SK-N-SH (cell line): Measurements from ENCODE around the gene OR12D2. TPM values are rescaled to one million over a fixed set of nuclear protein-coding genes. Genes with fewer than 3 reads are reported as not detected.

Source experiments
- CTCF ChIA-PET: fragments of 300-600, 350-600 bp; formaldehyde crosslinking; extraction: SDS; loops from one replicate; lab custom pipeline; 2021; lab: Yijun Ruan, JAX
- POLR2A ChIA-PET: fragments of 350-600 bp; sonication (Branson Sonifier 250); formaldehyde crosslinking; extraction: SDS; loops from one replicate; lab custom pipeline; 2020; ENCODE audit warnings: antibody characterized with exemption, inconsistent platforms; lab: Yijun Ruan, JAX
- DNase-seq: peaks from one replicate; pipeline ENCODE4 v3.0.0; 2012
- H2AFZ ChIP-seq: fragments of 200-600 bp; sonication (generic); 2 replicates; pipeline ENCODE4 v1.8.1; 2016; ENCODE audit warnings: antibody characterized with exemption, mild to moderate bottlenecking, low read depth
- H3F3A ChIP-seq: fragments of 200-600 bp; sonication (generic); replicated peaks from 2 replicates; pipeline ENCODE3; 2016; ENCODE audit warnings: antibody characterized with exemption, mild to moderate bottlenecking; ENCODE audit not compliant: insufficient read depth
- H3K27ac ChIP-seq, 2 experiments: fragments of 200-500 bp in 1 of 2; fragments of 200-600 bp in 1 of 2; sonication (Bioruptor generic) in 1 of 2; sonication (generic), shearing (Covaris generic) in 1 of 2; 2 replicates each; pipeline versions ENCODE4 v1.5.1 to v1.6.1; 2014 to 2016; ENCODE audit warnings: low read depth in 2 of 2, inconsistent platforms in 1 of 2, low read length in 1 of 2, mild to moderate bottlenecking in 1 of 2, mixed read lengths in 1 of 2
- H3K27me3 ChIP-seq: fragments of 200-600 bp; sonication (generic), shearing (Covaris generic); 2 replicates; pipeline ENCODE4 v1.6.1; 2016; ENCODE audit warnings: mixed run types; ENCODE audit not compliant: insufficient read depth
- H3K36me3 ChIP-seq, 2 experiments: fragments of 200-500 bp in 1 of 2; fragments of 200-600 bp in 1 of 2; sonication (Bioruptor generic) in 1 of 2; sonication (generic) in 1 of 2; replicated peaks in 1 of 2; 2 replicates each; pipeline versions ENCODE3 to v1.5.1; 2014 to 2016; ENCODE audit warnings: low read length in 1 of 2, mild to moderate bottlenecking in 1 of 2; ENCODE audit not compliant: insufficient read depth in 2 of 2, control insufficient read depth in 1 of 2
- H3K4me1 ChIP-seq, 2 experiments: fragments of 200-500 bp in 1 of 2; fragments of 200-600 bp in 1 of 2; sonication (Bioruptor generic) in 1 of 2; sonication (generic), shearing (Covaris generic) in 1 of 2; 2 replicates each; pipeline versions ENCODE4 v1.5.1 to v1.6.1; 2014 to 2016; ENCODE audit warnings: low read depth in 1 of 2, low read length in 1 of 2, mixed run types in 1 of 2; ENCODE audit not compliant: insufficient read depth in 2 of 2, control insufficient read depth in 1 of 2
- H3K4me2 ChIP-seq: fragments of 200-600 bp; sonication (generic), shearing (Covaris generic); 2 replicates; pipeline ENCODE4 v1.6.1; 2017; ENCODE audit warnings: mixed run types
- H3K4me3 ChIP-seq, 2 experiments: fragments of 200-500 bp in 1 of 2; fragments of 200-600 bp in 1 of 2; sonication (Bioruptor generic) in 1 of 2; sonication (generic), shearing (Covaris generic) in 1 of 2; 2 replicates each; pipeline versions ENCODE4 v1.5.1 to v1.8.1; 2014 to 2016; ENCODE audit warnings: low read depth in 2 of 2, inconsistent platforms in 1 of 2, low read length in 1 of 2, mild to moderate bottlenecking in 1 of 2, mixed read lengths in 1 of 2, moderate library complexity in 1 of 2
- H3K79me2 ChIP-seq: fragments of 200-600 bp; sonication (generic); 2 replicates; pipeline ENCODE4 v1.8.1; 2017; ENCODE audit warnings: mild to moderate bottlenecking; ENCODE audit not compliant: insufficient read depth
- H3K9ac ChIP-seq: fragments of 200-600 bp; sonication (generic); 2 replicates; pipeline ENCODE4 v1.6.1; 2017; ENCODE audit warnings: mixed run types
- H3K9me2 ChIP-seq: fragments of 200-600 bp; sonication (generic); 2 replicates; pipeline ENCODE4 v1.6.1; 2017; ENCODE audit warnings: mixed run types
- H3K9me3 ChIP-seq: fragments of 200-600 bp; sonication (generic); 2 replicates; pipeline ENCODE4 v1.6.1; 2017; ENCODE audit warnings: mixed run types, mild to moderate bottlenecking, moderate library complexity
- H4K20me1 ChIP-seq: fragments of 200-600 bp; sonication (generic); 2 replicates; pipeline ENCODE4 v1.6.1; 2017; ENCODE audit warnings: mild to moderate bottlenecking, mixed run types; ENCODE audit not compliant: insufficient read depth
- CTCF ChIP-seq: fragments of 200-600 bp; sonication (generic); IDR thresholded peaks from 2 replicates; pipeline ENCODE4 v1.6.1; 2017; ENCODE audit warnings: antibody characterized with exemption, mild to moderate bottlenecking, moderate library complexity
- EP300 ChIP-seq, 2 experiments: IDR thresholded peaks; 2 replicates each; pipeline versions ENCODE4 v1.4.0 to v1.6.1; 2012; ENCODE audit warnings: borderline replicate concordance in 1 of 2, low read depth in 1 of 2, low read length in 1 of 2
- EZH2phosphoT487 ChIP-seq: fragments of 200-600 bp; sonication (generic); IDR thresholded peaks from 2 replicates; pipeline ENCODE4 v1.6.1; 2017; ENCODE audit warnings: low read depth, mixed run types, mild to moderate bottlenecking, antibody characterized with exemption, moderate library complexity, borderline replicate concordance
- FOSL2 ChIP-seq: IDR thresholded peaks from 2 replicates; pipeline ENCODE4 v1.4.0; 2012; ENCODE audit warnings: low read depth, mild to moderate bottlenecking, moderate library complexity, borderline replicate concordance
- FOXJ3 ChIP-seq: sonication (generic); formaldehyde crosslinking; IDR thresholded peaks from 2 replicates; pipeline ENCODE4 v1.5.1; 2020; ENCODE audit warnings: mild to moderate bottlenecking, missing genetic modification reagents
- GATA2 ChIP-seq: sonication (generic); formaldehyde crosslinking; IDR thresholded peaks from 2 replicates; pipeline ENCODE4 v1.5.0; 2020; ENCODE audit warnings: mild to moderate bottlenecking, missing genetic modification reagents
- MXI1 ChIP-seq: IDR thresholded peaks from 2 replicates; pipeline ENCODE4 v1.6.1; 2012; ENCODE audit warnings: mild to moderate bottlenecking, low read depth, low read length, improper control_type of control experiment
- PBX3 ChIP-seq: IDR thresholded peaks from 2 replicates; pipeline ENCODE4; 2012
- RAD21 ChIP-seq: IDR thresholded peaks from 2 replicates; pipeline ENCODE4 v1.6.1; 2012; ENCODE audit warnings: mild to moderate bottlenecking, low read length
- RCOR1 ChIP-seq: fragments of 150-350 bp; IDR thresholded peaks from 2 replicates; pipeline ENCODE4 v1.6.1; 2017; ENCODE audit warnings: antibody characterized with exemption, low read length
- RXRA ChIP-seq: IDR thresholded peaks from 2 replicates; pipeline ENCODE4 v1.4.0; 2012; ENCODE audit warnings: low read depth, mild to moderate bottlenecking, borderline replicate concordance
- SIN3A ChIP-seq: IDR thresholded peaks from 2 replicates; pipeline ENCODE4 v1.6.1; 2012; ENCODE audit warnings: low read depth, mild to moderate bottlenecking, low read length, moderate library complexity, borderline replicate concordance
- SMC3 ChIP-seq: IDR thresholded peaks from 2 replicates; pipeline ENCODE4 v1.6.1; 2012; ENCODE audit warnings: low read depth, low read length, improper control_type of control experiment
- USF1 ChIP-seq: IDR thresholded peaks from 2 replicates; pipeline ENCODE4 v1.4.0; 2012; ENCODE audit warnings: low read depth, borderline replicate concordance
- USF2 ChIP-seq: fragments of 150-350 bp; IDR thresholded peaks from 2 replicates; pipeline ENCODE4 v1.6.1; 2017; ENCODE audit warnings: antibody characterized with exemption, low read length, low read depth, borderline replicate concordance
- ZBTB33 ChIP-seq: IDR thresholded peaks from 2 replicates; pipeline ENCODE4 v1.4.0; 2012; ENCODE audit warnings: low read depth, borderline replicate concordance
- WGBS: methylation state at CpG from one replicate; pipeline ENCODE4 v1.1.6; 2017; ENCODE audit warnings: low lambda C conversion rate; 5-methylcytosine and 5-hydroxymethylcytosine counted together
- polyA plus RNA-seq, 3 experiments: library from polyadenylated mRNA; depleted of rRNA; stranded (reverse); fragments of >200 nt; gene quantifications; 2 replicates each; pipeline ENCODE4 v1.2.3, GENCODE V29; 2012

The OR12D2 gene
- polyA plus RNA-seq, 1 of the 3 experiments (the other 2 are of a cell fraction) = not detected

- TF ChIP-seq FOXJ3 (CRISPR knock-in tag) (no peak), FOSL2 (no peak), USF1 (no peak), EZH2phosphoT487 (no peak), SIN3A (no peak), SMC3 (no peak), MXI1 (no peak), ZBTB33 (no peak), RXRA (no peak), GATA2 (CRISPR knock-in tag) (no peak)
- CTCF ChIA-PET = no interaction called here
Measured at GRCh38 chr6:29375191-29375590, 20.2 kb upstream of the OR12D2 start, which contains the start of gene OR12D3. Gene OR12D3, minus strand, starts transcription at chr6:29375291. Its CDS starts 4 bp downstream, at chr6:29375287.

GRCh38 chr6:29376003-29376402, 19.4 kb upstream of the OR12D2 start:
- ChIA-PET POLR2A (no interaction called here), CTCF (interaction anchor here (0.8 kb wide), 1 partner anchor 227 kb away, joined by 3 read pairs; no protein-coding TSS in a partner anchor)
- DNase-seq = no peak
- Histone ChIP-seq H3K36me3 (no peaks in the 10 kb centered on the region), H4K20me1 (no peaks in the 10 kb centered on the region), H3K9me3 (no peaks in the 10 kb centered on the region; the same call in 1 of the 2 replicates), H3K27me3 (peaks cover 35% of the 10 kb centered on the region; the same call in 1 of the 2 replicates), H3K4me1 (no peaks in the 10 kb centered on the region), H3F3A (no peaks in the 10 kb centered on the region), H3K9ac (no peak overlapping the region), H3K79me2 (no peaks in the 10 kb centered on the region), H3K4me2 (no peak overlapping the region), H3K27ac (no peak overlapping the region), H3K4me3 (no peak overlapping the region), H2AFZ (no peak overlapping the region), H3K9me2 (no peaks in the 10 kb centered on the region)
- TF ChIP-seq PBX3 = no peak
- no peak for TF ChIP-seq USF2
- 0 out of 2 replicates have a peak, but pooled peaks have one; percentile 29 for TF ChIP-seq RAD21
- no peak for TF ChIP-seq SMC3
- TF ChIP-seq EP300 (IDR thresholded peaks at IDR 0.05; ENCODE audit: borderline replicate concordance in 1 of 2, low read depth in 1 of 2, low read length in 1 of 2) = no peak
- TF ChIP-seq FOSL2 = no peak
- no peak for TF ChIP-seq RCOR1
- TF ChIP-seq CTCF = peak; percentile 37

More at GRCh38 chr6:29375191-29375590, 20.2 kb upstream of the OR12D2 start, which contains the start of gene OR12D3:
- H3K27me3 ChIP-seq = peaks cover 32% of the 10 kb centered on the region; the same call in 1 of the 2 replicates
- H3K9me2 ChIP-seq = no peaks in the 10 kb centered on the region
- H3K9me3 ChIP-seq = no peaks in the 10 kb centered on the region; the same call in 1 of the 2 replicates
- H3K79me2 ChIP-seq = no peaks in the 10 kb centered on the region
- no peaks in the 10 kb centered on the region for H3F3A ChIP-seq
- no peaks in the 10 kb centered on the region for H3K36me3 ChIP-seq
- H3K4me2 ChIP-seq = no peak within 1 kb of the TSS
- H2AFZ ChIP-seq = no peak within 1 kb of the TSS
- H3K9ac ChIP-seq = no peak within 1 kb of the TSS
- no peak within 1 kb of the TSS for H3K27ac ChIP-seq
- no peak for DNase-seq
- POLR2A ChIA-PET = no interaction called here
- H3K4me3 ChIP-seq = no peak within 1 kb of the TSS
- H4K20me1 ChIP-seq = no peaks in the 10 kb centered on the region
- H3K4me1 ChIP-seq = no peaks in the 10 kb centered on the region
- 3% methylated on average over 1 of the region's 1 CpG for WGBS
